ENCODE results near the gene RBP7.

Gene RBP7

GRCh38 chr1:10046356-10047085, 49.5 kb downstream of the RBP7 start:
- Histone ChIP-seq H3K27ac (replicated peaks) (no peak overlapping the region), H3K4me3 (replicated peaks; ENCODE audit: insufficient read depth, low read length) (no peak overlapping the region), H3K27me3 (ENCODE audit: insufficient read depth, poor library complexity, severe bottlenecking) (no peaks in the 10 kb centered on the region)
- TF ChIP-seq GABPA (IDR thresholded peaks at IDR 0.05; ENCODE audit: low read depth), result no peak
- no peak for TF ChIP-seq SPI1 (IDR thresholded peaks at IDR 0.05; ENCODE audit: borderline replicate concordance, low read depth)
- TF ChIP-seq CTCF (IDR thresholded peaks at IDR 0.05; ENCODE audit: insufficient read depth, low read length), result no peak
- no peak for TF ChIP-seq POLR2AphosphoS5 (IDR thresholded peaks at IDR 0.05; ENCODE audit: low read depth)
- TF ChIP-seq REST (IDR thresholded peaks at IDR 0.05; ENCODE audit: insufficient replicate concordance, low read depth), result no peak
- no peak for DNase-seq (ENCODE audit: low read depth in 1 of 2, low spot score in 1 of 2)

GRCh38 chr1:10048601-10049000, 51.6 kb downstream of the RBP7 start:
- TF ChIP-seq CTCF (IDR thresholded peaks at IDR 0.05; ENCODE audit: insufficient read depth, low read length) (no peak), POLR2AphosphoS5 (IDR thresholded peaks at IDR 0.05; ENCODE audit: low read depth) (no peak), SPI1 (IDR thresholded peaks at IDR 0.05; ENCODE audit: borderline replicate concordance, low read depth) (no peak), REST (IDR thresholded peaks at IDR 0.05; ENCODE audit: insufficient replicate concordance, low read depth) (no peak), GABPA (IDR thresholded peaks at IDR 0.05; ENCODE audit: low read depth) (no peak)

GRCh38 chr1:10050611-10051010, 53.6 kb downstream of the RBP7 start:
- no peak overlapping the region for H3K27ac ChIP-seq (replicated peaks)
- no peak for TF ChIP-seq REST (IDR thresholded peaks at IDR 0.05; ENCODE audit: insufficient replicate concordance, low read depth)
- TF ChIP-seq GABPA (IDR thresholded peaks at IDR 0.05; ENCODE audit: low read depth), result no peak
- no peak for TF ChIP-seq SPI1 (IDR thresholded peaks at IDR 0.05; ENCODE audit: borderline replicate concordance, low read depth)
- no peak for TF ChIP-seq CTCF (IDR thresholded peaks at IDR 0.05; ENCODE audit: insufficient read depth, low read length)
- TF ChIP-seq POLR2AphosphoS5 (IDR thresholded peaks at IDR 0.05; ENCODE audit: low read depth), result no peak
- H3K27me3 ChIP-seq (ENCODE audit: insufficient read depth, poor library complexity, severe bottlenecking), result no peaks in the 10 kb centered on the region
- DNase-seq (ENCODE audit: low read depth in 1 of 2, low spot score in 1 of 2), result no peak
- H3K4me3 ChIP-seq (replicated peaks; ENCODE audit: insufficient read depth, low read length), result no peak overlapping the region

More at GRCh38 chr1:10048601-10049000, 51.6 kb downstream of the RBP7 start:
- Histone ChIP-seq H3K27ac (replicated peaks) (no peak overlapping the region), H3K27me3 (ENCODE audit: insufficient read depth, poor library complexity, severe bottlenecking) (no peaks in the 10 kb centered on the region), H3K4me3 (replicated peaks; ENCODE audit: insufficient read depth, low read length) (no peak overlapping the region)
- no peak for DNase-seq (ENCODE audit: low read depth in 1 of 2, low spot score in 1 of 2)
